Left hindlimb (tissue), 1 donor: Measurements from ENCODE around the gene IL12RB2.
"Not testable (repeated sequence)": the region's sequence is repeated elsewhere in the genome, so short reads cannot be mapped to it uniquely, and the experiment has no call there.

Experiments used
- DNase-seq: peaks from one replicate; pipeline ENCODE4 v3.0.0-alpha.2; 2018

IL12RB2 gene

DNA sequence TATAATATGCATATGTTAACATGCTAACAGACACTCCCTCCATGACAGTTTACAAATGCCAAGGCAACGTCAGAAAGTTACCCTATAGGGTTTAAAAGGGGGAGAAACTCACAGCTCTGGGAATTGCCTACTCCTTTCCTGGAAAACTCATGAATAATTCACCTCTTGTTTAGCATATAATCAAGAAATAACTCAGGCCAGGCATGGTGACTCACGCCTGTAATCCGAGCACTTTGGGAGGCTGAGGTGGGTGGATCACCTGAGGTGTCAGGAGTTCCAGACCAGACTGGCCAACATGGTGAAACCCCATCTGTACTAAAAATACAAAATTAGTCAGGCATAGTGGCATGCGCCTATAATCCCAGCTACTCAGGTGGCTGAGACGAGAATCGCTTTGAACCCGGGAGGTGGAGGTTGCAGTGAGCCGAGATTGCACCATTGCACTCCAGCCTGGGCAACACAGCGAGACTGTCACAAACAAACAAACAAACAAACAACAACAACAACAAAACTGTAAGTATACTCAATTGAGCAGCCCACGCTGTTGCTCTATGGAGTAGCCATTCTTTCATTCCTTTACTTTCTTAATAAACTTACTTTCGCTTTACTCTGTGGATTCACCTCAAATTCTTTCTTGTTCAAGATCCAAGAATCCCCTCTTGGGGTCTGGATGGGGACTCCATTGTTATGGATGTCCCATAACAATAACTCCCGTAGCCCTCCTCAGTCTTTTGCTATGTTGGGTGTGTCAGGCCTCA lies 92.5 kb downstream of the IL12RB2 start:
- DNase-seq = not testable (repeated sequence)

GRCh38 chr1:67401443-67401842 lies 93.8 kb downstream of the IL12RB2 start:
- no peak for DNase-seq

DNA sequence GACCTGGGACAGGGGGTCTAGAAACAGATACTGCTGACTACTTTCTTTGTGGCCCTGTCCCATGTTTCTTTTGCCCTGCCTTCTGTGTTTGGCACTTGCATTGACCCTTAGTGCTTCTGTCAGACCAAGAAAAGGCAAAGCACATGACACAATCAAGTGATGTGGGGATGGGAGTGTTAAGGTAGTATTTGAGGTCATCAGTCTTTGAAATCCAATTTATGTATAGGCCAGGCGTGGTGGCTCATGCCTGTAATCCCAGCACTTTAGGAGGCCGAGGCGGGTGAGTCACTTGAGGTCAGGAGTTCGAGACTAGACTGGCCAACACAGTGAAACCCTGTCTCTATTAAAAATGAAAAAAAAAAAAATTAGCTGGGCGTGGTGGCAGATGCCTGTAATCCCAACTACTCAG lies 96.5 kb downstream of the IL12RB2 start:
- no peak for DNase-seq

DNA sequence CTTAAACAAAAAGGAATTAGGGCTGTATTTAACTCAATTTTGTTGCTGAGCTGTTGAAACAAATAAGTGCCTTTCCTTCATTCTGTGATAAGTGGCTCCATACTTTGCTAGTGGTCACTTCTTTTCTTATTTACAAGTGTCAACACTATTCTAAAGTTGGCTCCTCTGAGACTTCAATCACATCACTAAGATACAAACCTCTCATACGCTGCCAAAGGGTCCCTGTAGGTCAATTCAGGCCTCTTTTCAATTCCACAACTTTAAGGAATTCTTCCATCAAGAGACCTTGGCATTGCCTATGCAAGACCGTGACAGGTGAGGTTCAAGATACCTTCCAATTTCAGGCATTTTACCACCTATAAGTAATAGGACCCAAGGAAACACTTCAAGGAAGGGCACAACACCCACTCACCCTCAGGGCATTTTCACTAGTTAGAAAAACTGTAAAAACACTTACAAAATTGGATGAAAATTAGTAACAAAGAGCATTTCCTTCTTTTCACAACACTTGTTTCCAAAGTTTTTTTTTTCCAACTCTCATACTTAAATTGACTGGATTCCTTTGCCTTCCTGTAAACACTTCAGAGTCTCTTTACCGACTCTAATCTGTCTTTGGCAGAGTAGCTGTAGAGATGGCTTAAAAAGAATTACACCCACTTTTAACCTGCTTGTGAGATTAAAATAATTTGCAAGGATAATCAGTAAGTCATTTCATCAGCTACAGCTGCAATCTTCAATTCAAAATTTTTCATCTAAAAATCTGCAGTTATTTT lies 98.0 kb downstream of the IL12RB2 start:
- DNase-seq = no peak

DNA sequence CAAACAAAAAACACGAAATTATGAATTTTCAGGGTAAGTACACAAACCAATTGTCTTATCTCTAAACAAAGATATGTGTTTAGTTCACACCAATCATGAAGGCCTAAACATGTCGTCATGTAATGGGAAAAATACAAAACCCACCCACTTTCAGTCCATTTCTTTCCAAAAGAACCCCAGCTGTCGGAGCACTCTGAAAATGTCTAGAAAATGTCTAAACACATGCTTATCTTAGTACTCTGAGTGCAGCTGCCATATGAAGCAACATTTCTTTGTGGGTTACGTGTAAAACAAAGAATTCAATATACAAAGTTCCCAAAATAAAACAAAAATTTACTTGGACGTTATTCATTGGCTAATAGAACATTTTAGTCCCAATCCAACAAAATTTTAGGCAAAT lies 99.8 kb downstream of the IL12RB2 start:
- DNase-seq = no peak

GRCh38 chr1:67408148-67408547 lies 100.5 kb downstream of the IL12RB2 start:
- no peak for DNase-seq

GRCh38 chr1:67413101-67413500 lies 105.4 kb downstream of the IL12RB2 start:
- DNase-seq = not testable (repeated sequence)

GRCh38 chr1:67414574-67414973 lies 106.9 kb downstream of the IL12RB2 start:
- DNase-seq = no peak

- DNase-seq = no peak
These were observed 107.4 kb downstream of the IL12RB2 start for GRCh38 chr1:67415041-67415440.

DNA sequence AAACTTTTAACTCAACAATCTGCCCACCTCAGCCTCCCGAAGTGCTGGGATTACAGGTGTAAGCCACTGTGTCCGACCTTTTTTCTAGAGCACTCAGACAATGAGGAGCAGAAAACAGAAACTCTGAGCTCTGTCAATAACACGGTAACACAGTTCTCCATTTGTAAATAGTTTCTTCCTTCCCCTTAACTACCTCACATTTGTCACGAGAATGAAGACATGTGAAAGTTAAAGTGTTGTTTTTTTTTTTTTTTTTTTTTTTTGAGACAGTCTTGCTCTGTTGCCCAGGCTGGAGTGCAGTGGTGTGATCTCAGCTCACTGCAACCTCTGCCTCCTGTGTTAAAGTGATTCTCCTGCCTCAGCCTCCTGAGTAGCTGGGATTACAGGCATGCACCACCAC lies 110.1 kb downstream of the IL12RB2 start:
- DNase-seq = not testable (repeated sequence)

DNA sequence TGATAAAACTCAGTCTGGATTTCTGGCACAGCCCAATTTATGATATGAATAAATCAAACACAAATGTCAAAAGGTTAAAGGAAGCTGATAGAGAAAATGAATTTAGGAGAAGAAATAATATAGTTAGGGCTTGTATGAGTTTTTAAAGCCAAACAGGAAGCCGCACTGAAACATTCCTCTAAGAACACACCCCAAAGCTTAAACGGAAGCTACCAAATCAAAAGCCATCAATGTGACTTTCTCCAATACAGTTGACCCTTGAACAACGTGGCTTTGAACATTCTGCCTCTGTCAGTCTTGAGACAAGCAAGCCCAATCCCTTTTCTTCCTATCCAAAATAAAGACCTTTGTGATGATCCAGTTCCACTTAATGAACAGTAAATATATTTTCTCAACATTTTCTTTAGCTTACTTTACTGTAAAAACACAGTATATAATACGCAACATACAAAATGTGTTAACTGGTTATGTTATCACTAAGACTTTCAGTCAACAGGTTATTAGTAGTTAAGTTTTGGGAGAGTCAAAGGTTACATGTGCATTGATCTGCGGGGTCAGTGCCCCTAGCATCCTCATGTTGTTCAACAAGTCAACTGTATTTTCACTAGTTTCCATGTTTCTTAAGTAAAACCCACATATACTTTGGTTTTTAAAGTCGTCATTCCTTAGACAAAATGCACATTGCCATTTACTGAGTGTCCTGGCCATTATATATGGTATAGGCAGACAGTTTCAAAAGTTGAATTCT lies 111.3 kb downstream of the IL12RB2 start:
- no peak for DNase-seq

DNA sequence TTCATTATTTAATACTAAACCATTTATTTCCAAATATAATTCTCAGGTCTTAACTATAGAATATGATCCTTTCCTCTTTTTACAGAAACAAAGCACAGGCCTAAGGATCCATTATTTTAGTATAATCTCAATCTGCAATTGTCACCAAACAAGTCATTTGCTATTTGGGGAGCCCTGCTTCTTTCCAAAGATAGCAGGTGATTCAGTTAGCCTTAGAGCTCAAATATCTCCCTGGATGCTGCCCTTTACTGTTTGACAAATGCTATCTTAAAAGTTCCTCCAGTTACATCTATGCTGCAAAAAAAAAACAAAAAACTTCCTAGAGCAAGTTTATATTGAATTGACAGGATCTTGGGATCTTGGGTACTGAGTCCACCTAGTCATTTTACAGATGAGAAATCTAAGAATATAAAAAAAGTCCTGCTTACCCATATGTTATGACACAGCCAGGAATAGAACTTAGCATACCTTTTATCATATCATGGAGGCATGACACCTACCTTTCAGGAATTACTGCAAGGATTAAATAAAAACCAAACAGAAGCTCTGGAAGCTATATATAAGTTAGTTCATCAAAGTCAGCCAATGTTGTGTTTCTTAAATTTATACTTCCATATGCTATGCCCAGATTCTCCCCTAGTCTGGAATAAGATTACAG lies 113.3 kb downstream of the IL12RB2 start:
- no peak for DNase-seq

DNA sequence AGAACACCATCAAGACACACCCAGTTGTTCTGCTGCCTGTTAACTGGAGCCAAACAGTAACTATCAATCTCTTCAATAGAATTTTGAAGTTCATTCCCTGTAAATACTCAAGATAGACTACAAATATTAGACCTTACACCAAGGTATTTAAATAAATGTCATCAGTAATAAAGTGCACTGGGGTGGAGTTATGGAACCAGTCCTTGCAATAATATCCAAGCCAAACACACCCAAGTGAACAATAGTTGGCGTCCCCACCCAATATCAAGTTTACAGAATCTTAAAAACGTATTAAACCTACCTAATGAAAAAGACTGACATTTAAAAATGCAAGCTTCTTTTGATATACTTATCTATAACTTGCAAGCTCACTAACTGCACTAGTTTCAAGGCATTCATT lies 119.8 kb downstream of the IL12RB2 start:
- no peak for DNase-seq

- no peak for DNase-seq
These were observed 120.3 kb downstream of the IL12RB2 start for GRCh38 chr1:67427947-67428346.

- DNase-seq = peak; percentile 35
These were observed 121.4 kb downstream of the IL12RB2 start for GRCh38 chr1:67429011-67429527.

- DNase-seq = peak; percentile 45
These were observed 122.1 kb downstream of the IL12RB2 start for GRCh38 chr1:67429528-67430357.

DNA sequence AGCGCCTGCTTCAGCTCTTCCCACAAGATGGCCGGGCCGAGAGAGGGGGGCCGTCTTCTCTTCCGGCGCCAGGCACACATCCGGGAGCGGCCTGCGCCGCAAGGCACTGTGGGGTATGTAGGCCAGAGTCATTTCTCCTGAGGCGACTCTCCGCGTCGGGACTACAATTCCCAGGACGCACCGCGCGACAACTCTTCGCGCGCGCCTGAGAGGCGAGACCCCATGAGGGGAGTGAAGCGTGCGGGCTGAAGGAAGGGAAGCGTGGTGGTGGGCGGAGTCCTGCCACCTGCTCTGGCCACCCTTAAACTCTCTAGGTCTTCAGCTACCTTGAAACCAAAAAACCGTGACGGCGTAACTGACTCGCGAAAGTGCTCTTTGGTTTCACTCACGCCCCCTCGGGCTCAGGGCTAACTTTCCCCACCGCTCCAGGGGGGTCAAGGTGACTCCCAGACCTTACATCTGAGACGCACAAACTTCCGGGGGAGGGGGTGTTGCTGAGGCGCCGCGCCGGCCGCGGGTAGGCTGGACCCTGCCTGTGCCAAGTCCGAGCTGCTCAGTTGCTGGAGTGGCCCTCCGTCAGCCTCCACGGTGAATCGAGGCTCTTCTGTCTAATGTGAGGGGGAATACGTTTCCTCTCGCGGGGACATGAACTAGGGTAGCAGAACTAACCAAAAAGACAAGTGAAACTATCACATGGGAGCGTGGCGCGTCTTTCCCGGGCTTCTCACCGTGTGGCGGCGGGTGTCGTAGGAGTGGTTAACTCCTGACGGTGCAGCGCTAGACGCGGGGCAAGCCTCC lies 122.9 kb downstream of the IL12RB2 start, which contains the start of gene SERBP1:
SERBP1 (minus strand) TSS at position 45 of the 798 bp plus-strand sequence. CDS start 102 bp downstream, outside the sequence.
- peak; percentile 98 for DNase-seq

GRCh38 chr1:67431156-67431765 lies 123.6 kb downstream of the IL12RB2 start:
- DNase-seq = no peak

- no peak for DNase-seq
These were observed 124.4 kb downstream of the IL12RB2 start for GRCh38 chr1:67431869-67432578.

- no peak for DNase-seq
These were observed 125.1 kb downstream of the IL12RB2 start for GRCh38 chr1:67432745-67433144.
